ENCODE data around the gene RND3. TPM values are rescaled to one million over a fixed set of nuclear protein-coding genes. Genes with fewer than 3 reads are reported as not detected.

RND3 gene, protein sequence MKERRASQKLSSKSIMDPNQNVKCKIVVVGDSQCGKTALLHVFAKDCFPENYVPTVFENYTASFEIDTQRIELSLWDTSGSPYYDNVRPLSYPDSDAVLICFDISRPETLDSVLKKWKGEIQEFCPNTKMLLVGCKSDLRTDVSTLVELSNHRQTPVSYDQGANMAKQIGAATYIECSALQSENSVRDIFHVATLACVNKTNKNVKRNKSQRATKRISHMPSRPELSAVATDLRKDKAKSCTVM
- total RNA-seq (2014; rRNA removed; shearing (Covaris generic)), result 155 and 205 TPM in 2 replicates

DNA sequence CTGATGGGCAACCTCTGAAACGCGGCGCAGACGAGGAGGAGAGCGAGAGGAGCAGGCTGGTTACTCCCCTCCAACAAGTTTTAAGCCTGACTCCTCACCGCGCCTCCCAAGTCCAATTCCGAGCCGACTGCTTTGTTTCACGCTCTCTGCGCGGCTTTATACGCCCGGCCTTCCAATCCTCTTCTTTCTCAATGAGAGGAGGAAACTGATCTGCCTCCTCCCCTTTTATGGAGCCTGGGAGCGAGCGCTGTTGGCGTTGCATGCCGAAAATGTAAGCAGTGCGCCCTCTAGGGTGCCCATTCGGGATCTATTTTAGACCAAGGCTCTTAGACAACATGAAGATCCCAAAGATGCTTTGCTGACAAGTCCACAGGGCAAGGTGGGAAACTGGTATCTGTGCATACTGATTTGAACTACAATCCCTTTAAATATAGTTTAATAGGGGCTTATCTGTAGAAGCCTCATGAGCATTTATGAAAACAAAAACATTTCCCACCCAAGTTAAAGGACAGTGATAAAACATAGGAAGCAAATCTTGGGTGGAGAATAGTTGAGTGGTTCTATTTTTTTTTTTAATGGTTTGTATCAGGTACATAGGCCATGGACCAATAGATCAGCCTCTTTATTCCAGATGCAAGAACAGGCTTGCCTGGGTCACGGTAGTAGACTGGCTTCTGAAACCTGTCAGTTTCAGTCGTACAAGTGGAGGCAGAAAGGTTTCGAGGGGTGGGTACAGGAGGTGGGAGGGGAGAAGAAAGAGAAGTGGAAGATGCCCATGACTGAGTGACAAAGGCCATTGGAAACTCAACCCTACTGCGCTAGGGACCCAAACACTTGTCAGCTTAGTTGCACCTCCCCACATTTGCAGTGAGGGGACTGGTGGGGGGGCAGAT lies at the start of gene RND3:
RND3 (minus strand) TSS at position 131 of the 893 bp plus-strand sequence. CDS start 250 bp downstream, outside the sequence.
- DNase-seq (ENCODE audit: low spot score), result peak; percentile 98

DNA sequence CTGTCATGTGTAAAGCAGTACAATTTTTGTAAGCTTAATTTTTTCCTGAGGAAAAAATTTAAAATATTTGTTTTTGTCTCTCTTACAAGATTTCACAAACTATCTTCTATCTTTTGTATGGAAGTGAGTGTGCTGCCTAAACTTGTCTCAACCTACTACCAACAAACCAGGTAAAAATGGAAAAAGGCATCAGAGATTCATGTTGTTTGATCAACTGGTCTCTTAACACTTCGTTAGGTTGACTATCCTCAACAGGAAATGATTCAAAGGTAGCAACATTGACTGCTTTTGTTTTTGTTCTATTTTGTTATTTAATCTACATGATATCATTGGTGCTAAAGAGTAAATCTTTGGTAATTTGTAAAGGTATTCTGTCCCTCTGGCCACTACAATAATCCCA lies 47.7 kb upstream of the RND3 start:
- no peak for DNase-seq (ENCODE audit: low spot score)

DNA sequence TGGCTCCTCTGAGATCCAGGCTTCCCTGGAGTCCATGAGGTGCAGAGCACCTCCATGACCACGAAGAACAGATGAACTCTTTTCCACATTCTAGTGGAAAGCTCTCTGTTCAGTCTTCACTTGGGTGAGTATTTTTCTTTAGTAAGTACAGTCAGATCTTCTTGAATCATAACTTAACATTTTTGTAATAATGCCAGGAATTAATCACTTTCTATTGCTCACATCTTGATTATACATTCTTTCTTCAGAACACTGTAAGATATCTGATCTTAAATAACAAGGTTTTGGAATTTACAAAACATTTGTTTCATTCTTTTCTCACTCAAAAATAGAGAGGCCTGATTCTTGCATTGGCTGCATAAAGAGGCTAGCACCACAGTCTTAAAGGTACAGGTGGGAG lies 45.4 kb upstream of the RND3 start:
- DNase-seq (ENCODE audit: low spot score), result peak; percentile 70

DNA sequence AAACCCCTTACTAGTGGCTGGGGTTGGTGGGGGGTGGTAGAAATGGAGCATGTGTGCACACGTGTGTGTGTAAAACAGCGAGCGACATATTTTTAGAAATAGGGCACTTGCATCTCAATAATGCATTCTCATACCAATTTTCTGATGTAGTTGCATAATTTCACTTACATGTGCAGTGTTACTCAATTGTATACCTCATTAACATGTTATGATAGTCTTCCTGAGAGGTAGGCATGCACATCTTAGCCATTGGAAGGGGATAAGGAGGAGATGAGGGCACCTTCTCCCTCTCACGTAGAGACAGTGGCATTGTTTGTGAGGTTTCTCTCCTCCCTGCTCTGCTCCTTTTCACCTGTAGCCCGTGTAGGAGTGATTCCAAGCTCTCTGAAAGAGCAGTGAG lies 44.6 kb upstream of the RND3 start:
- no peak for DNase-seq (ENCODE audit: low spot score)

DNA sequence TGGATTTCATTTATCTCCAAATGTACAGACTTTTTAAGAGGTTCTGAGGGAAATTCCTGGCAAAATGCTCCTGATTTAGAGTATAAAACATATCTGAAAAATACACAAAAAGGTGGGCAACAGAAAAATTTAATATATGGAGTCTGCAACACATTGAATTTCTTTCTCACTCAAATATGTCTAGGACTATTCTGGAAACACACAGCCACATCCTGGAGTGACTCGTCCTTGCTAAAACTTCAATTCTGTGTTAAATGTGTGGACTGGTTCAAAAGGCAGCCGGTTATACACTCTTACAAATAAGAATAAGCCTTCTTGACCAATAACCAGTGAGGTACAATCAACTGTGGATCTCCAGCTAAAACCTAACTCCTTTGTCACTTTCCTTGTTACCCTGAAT lies 44.1 kb upstream of the RND3 start:
- peak; percentile 48 for DNase-seq (ENCODE audit: low spot score)

DNA sequence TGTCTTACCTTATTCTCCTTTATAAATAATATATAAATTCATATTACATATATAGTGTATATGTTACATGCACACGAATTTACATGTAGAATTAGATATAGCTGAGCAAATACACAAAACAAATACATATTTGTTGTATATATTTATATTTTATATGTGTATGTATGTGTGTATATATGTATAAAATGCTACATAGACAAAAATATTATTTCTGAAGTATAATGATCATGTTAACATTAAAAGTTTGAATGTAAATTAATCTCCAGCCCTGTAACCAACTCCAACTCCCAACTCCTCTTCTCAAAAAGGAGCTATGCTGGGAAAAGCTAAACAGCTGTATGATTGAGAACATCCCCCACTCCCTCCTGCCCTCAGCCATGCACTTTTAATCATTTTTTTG lies 42.7 kb upstream of the RND3 start:
- DNase-seq (ENCODE audit: low spot score), result no peak

DNA sequence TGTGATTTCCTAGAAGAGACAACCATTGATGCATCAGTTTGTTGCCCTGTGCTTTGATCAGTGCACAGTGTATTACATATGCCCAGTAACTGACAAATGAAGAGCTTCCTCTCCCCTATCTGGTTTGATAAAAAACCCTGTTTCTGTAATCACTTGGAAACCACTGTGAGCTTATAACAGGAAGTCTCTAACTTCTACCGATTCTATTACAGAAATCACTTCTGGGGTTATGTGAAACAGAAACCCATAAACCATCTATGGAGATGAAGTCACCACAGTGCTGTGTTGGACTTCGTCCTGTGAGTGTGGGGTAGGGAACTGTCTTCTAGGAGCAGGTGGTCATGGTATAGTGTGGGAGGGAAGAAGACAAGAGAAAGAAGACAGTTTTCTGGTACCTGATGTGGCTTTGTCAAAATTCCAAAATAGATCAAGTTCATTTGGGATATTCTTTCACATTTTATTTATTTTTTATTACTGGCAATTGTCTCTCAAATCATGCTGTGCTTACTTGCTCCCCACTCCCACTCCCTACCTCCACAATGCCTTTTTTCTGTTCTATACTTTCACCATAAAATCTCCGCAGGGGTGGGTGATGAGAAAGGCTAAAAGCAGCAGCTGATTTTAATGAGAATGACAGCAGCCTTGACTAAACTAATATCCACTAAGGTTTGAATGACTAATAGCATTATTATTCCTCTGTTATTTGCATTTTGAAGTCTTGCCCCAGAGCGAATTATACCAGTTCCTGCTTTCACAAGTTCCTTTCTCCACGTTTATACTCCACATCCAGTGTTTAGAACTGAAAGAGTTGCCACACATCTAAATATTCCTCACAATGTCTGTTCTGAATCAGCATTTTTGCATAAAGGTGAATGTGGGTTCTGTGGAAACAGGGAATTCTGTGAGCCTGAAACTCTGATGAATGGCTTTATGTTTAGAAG lies 41.7 kb upstream of the RND3 start:
- DNase-seq (ENCODE audit: low spot score), result peak; percentile 84

DNA sequence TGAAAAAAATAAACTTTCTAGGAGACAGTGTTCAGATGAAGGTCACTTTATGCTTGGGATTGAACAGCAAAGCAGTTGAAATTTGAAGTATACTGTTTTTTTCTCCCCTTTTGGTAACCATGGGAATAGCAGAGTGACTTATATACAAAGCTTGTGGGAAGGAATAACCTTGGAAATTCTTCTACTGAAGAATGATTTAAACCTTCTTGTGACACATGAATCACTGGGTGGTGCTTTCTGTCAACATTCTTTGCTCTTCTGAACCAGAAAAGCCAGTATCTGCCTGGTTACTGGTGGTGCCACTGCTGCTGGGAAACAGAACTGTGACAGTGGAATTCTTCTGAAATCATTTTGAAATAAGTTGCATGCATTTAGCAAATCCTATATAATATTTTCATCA lies 39.4 kb upstream of the RND3 start:
- peak; percentile 97 for DNase-seq (ENCODE audit: low spot score)

DNA sequence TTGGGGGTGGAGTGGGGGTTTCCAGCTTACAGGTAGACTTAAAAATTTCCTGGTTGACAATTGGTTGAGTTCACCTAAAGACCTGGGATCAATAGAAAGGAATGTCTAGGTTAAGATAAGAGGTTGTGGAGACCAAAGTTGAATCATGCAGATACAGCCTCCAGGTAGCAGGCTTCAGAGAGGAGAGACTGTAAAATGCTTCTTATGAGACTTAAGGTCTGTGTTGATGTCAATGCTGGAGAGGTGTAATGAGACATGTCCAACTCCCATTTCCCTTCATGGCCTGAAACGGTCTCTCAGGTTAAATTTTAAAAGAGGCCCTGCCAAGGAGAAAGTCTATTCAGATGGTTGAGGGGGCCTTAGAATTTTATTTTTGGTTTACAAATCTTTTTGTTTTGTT lies 38.5 kb upstream of the RND3 start:
- no peak for DNase-seq (ENCODE audit: low spot score)

DNA sequence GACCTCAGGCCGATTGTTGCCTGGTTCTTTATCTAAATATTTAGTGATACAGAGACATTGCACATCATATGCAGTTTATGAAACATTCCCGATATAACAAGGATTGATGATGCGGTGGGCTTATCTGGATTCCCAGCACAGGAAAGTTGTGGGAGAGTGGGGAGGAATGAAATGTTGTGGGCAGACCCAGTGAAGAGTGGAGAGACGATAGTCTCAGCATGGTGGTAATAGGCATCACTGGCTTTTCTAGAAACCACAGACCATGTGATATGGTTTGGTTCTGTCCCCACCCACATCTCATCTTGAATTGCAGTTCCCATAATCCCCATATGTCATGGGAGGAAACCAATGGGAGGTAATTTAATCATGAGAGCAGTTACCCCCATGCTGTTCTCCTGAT lies 34.8 kb upstream of the RND3 start:
- no peak for DNase-seq (ENCODE audit: low spot score)

DNA sequence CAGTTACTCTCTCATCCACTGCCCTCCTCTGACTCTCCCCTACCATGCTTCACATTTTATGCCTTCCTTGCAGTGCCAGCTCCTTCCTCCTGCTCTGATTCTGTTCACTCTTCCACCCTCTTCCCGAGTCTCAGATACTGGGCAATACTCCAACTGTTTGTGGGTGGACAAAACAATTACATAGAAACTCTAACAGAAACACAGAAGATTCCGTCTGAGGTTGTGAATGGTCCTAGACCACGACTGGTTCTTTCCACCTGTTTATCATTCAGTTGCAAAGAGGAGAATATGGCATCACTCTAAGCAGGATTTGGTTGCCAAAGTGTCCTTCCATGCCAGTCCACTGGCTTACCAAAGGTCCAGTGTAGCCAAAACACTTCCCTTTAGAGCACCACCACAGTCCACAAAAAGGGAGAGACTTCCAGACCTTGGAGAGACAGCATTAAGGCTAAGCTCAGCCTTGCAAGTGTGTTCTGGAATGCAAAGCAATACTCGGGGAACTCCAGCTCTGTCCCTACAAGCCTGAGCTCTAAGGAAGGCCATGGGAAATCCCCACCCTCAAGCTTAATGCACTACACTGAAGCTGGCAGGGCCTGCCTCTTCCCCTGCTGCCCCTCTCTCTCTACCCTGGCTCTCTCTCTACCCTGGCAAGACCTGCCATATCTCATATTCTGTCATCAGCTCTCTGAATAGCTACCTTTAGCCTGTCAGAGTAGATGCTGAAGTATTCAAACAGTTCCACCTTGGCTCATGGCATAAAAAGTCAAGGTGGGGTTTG lies 33.6 kb upstream of the RND3 start:
- DNase-seq (ENCODE audit: low spot score), result peak; percentile 76

DNA sequence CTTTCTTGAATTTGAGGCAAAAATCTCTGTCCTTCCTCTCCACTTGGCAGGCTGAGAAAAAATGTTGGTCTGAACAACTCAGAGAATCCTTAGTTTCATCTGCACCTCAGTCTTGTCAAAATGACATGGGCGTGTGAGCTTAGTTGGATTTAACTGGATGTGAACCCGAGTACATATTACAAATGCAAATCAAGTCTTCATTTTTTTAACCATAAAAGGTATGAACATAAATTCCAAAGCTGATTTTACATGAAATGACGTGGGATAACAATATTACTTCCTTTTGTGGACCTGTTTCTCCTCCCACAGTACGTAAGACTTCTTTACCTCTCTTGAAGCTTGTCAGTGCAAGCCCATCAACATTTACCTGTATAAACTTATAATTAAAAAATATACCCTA lies 32.6 kb upstream of the RND3 start:
- DNase-seq (ENCODE audit: low spot score), result no peak

DNA sequence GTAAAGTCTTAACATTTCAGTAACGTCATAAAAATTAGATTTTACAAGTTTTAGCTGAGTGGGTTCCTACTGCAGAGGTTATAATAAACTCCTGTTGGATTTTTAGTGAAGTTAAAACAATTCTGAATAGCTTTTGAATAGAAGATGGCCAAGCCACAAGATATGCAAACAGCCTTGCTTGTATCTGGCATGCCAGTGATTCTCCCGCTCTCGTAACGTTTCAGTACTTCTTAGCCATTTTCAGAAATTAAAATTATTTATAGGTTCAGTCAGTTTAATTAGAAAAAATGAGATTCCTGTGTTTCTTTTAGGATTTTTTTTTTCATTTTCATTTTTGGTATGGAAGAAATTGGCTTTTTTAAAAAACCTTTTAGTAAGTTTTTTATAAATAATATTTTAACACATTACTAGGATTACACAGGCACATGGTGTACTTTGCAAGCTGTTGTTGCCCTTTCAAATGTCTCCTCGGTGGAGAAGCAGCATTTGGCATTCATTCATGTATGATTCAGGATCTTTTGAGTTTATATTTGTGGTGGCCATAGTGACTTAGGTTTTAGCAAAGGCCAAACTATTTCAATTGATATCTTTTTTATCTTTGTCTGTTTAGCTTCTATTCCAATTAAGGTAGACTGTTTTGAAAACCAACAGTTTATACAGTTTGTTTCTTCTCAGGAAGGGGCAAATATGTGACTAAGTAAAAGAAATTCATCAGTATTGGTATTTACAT lies 30.6 kb upstream of the RND3 start:
- no peak for DNase-seq (ENCODE audit: low spot score)

DNA sequence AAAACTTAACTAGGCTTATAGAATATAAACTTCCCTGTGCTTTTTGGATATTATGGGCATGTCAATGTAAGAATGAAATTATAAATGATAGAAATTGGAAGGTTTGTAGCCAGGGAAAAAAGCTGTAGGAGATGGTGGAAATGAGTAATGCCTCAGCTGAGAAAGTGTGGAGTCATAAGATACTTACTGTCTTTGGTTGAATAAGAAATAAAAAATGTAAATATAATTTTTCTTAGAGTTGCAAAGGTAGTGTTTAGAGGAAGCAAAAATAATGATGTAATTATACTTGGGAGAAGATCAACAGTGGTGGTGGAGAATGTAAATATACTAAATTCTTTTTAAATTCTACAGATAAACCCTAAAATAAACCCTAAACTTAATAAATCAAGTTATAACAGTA lies 26.2 kb upstream of the RND3 start:
- no peak for DNase-seq (ENCODE audit: low spot score)

DNA sequence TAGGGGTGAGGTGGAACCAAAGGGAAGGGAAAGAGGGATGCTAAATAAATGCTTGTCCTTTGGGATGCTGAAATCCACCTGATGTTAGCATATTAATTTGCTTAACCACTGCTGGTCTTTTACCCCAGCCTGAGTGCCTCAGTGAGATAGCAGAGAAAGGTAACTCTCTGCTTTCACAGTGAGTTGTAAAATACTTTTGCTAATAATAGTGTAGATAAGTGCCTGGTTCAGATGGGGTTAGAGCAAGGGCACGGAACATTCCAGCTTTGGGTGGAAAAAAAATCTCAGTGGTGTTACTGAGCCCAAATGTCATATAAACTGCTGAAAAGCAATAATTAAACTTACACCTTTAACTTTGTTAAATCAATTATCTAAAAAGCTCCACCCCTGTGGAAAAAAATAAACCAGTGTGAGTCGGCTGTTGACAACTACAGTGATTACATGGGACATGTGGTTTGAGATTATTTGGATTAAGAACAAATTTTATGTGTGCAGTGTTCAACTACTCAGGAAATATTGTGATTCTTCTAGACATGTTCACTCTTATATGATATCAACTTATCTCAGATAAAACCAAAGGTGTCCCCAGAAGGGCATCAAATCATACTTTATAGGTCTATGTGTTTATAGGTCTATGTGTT lies 21.1 kb upstream of the RND3 start:
- no peak for DNase-seq (ENCODE audit: low spot score)

DNA sequence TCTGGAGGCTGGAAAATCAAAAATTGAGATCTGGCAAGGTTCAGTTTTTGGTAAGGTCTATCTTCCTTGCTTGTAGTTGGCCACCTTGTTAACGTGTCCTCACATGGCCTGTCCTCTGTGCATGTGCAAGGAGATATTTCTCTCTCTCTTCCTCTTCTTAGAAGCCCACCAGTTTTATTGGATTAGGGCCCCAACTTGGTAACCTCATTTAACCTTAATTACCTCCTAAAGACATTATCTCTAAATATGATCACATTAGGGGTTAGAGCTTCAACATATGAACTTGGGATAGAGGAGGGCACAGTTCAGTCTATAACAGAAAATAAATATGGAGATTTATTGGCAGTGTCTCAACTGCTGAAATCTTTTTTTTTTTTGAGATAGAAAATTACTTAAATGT lies 19.6 kb upstream of the RND3 start:
- DNase-seq (ENCODE audit: low spot score), result no peak

DNA sequence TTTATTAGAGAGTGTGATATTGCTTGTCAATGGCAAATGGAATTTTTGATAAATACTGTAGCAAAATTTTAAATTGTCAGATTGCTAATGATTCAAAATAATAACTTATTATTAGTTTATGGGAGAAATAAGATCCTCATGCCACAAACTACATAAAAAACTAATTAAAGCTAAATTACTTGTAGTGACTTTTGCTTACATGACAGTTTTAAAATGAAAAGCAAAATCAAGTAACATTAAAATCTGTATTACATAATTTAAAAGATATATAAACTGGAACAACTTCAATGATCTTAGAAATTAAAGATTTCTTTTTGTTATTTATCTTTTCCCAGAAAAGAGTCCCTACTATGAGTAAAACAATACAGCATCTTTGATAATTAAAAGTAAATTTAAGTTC lies 17.7 kb upstream of the RND3 start:
- no peak for DNase-seq (ENCODE audit: low spot score)

DNA sequence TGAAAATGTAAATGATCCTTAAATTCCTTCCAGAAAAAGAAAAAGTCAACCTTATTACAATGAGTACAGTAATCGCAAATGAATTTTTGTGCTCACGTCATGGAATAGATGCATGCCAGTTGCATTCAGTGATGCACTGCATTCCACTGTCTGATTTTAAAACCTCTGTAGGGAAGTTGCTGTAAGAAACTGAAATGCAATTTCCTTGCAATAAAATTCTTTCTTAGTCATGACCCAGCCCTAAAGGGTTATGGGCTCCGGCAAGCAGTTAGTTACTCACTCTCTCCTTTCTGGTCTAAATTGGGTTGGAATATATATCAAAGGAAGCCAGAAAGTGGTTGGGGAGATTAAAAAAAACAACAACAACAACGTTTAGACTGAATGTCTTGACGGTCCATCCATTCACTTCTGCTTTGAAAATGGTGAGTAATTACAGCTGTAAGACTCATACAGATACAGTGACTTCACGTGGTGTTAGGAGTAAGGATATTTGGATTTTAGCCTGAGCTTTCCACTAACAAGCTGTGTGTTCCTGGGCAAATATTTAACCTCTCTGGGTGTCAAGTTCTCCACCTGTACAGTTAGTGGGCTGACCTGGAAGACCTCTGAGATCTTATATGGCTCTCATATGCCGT lies 8.6 kb upstream of the RND3 start:
- peak; percentile 97 for DNase-seq (ENCODE audit: low spot score)

DNA sequence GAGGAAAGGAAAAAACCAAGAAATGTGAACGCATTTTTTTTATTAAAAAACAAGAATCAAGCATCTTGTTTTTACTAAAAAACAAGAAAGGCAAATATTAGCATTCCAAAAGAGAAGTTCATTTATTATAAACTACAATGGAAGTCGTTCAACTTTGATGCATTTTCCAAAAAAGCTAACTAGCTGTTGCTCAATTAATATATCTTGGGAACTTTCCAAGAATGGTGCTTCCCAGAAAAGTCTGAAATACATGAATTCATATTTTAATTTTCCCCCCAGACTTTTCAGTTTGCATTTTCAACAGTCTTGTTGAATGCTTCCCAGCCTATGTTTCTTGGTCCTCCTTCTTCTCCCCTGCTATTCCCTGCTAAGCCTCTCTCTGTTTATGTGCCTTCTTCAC lies 7.5 kb upstream of the RND3 start:
- no peak for DNase-seq (ENCODE audit: low spot score)
